C4-2B (cell line): ENCODE measurements around the gene GSTM3.

Experiments used
- CTCF ChIP-seq: fragments of 450-650 bp; conservative IDR thresholded peaks from 2 replicates; pipeline ENCODE4 v1.5.1; 2017; ENCODE audit warnings: mild to moderate bottlenecking
- ZFX ChIP-seq: fragments of 450-650 bp; IDR thresholded peaks from 2 replicates; pipeline ENCODE4 v1.6.1; 2017

DNA sequence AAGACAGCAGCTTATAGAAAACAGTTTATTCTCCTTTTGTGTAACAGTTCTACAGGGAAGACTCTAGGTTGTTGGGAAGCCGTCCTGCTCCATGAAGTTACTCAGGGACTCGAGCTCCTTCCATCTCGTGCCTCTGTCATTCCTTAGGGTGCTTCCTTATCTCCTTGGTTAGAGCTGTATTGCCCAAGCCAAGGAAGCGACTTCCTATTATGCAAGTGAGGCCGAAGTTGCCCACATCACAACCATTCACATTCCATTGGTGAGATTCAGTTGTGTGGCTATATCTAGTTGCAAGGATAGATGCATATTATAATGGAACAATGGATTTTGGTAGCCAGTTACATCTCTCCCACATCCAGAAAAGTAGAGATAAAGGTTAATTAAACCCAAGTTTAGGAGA, 19.8 kb downstream of the GSTM3 start:
- TF ChIP-seq CTCF (no peak), ZFX (no peak)
